Liver (tissue), 3 donors: ENCODE data around the gene IL20.

Experiments
- CTCF ChIP-seq: fragments of 150-350 bp; IDR thresholded peaks from 2 replicates; pipeline ENCODE4 v1.5.1; 2017; ENCODE audit warnings: improper control_type of control experiment, low read depth, low read length; ENCODE audit not compliant: missing input control
- REST ChIP-seq: IDR thresholded peaks from 2 replicates; pipeline ENCODE4 v1.6.1; 2016; ENCODE audit warnings: antibody characterized with exemption, mild to moderate bottlenecking
- TAF1 ChIP-seq: conservative IDR thresholded peaks from 2 replicates; pipeline ENCODE4 v1.6.1; 2016; ENCODE audit warnings: antibody characterized with exemption, mild to moderate bottlenecking
- YY1 ChIP-seq: IDR thresholded peaks from 2 replicates; pipeline ENCODE4 v1.6.1; 2016; ENCODE audit warnings: antibody characterized with exemption, mild to moderate bottlenecking
- donor health status: healthy.
- donor health status: healthy.

- TF ChIP-seq CTCF (no peak), TAF1 (no peak), REST (no peak), YY1 (no peak)
Observed at GRCh38 chr1:206841609-206842323, 23.7 kb upstream of the IL20 start.
